GM19099 (cell line): ENCODE results near the gene ARMC9.

Experiments
- POLR2A ChIP-seq: IDR thresholded peaks from 3 replicates; pipeline ENCODE4 v1.6.1; 2011; ENCODE audit warnings: low read depth; ENCODE audit not compliant: insufficient read length; ENCODE audit errors: extremely low read depth

ARMC9 gene

GRCh38 chr2:231198291-231199173 lies at the start of gene ARMC9:
ARMC9 (plus strand) TSS chr2:231198631; CDS start chr2:231206239, 7,608 bp downstream.
- TF ChIP-seq POLR2A: peak; percentile 86

GRCh38 chr2:231152800-231153557 lies 45.5 kb upstream of the ARMC9 start:
- no peak for TF ChIP-seq POLR2A

- no peak for TF ChIP-seq POLR2A
Measured at GRCh38 chr2:231159306-231159705, 39.1 kb upstream of the ARMC9 start.

- TF ChIP-seq POLR2A: no peak
Measured at GRCh38 chr2:231160701-231161100, 37.7 kb upstream of the ARMC9 start.

- TF ChIP-seq POLR2A: no peak
Measured at GRCh38 chr2:231161252-231161839, 37.1 kb upstream of the ARMC9 start.

- no peak for TF ChIP-seq POLR2A
Measured at GRCh38 chr2:231161877-231162329, 36.5 kb upstream of the ARMC9 start.

GRCh38 chr2:231163011-231163410 lies 35.4 kb upstream of the ARMC9 start:
- no peak for TF ChIP-seq POLR2A

- TF ChIP-seq POLR2A: no peak
Measured at GRCh38 chr2:231163414-231164095, 34.9 kb upstream of the ARMC9 start.

GRCh38 chr2:231167745-231168459 lies 30.5 kb upstream of the ARMC9 start:
- no peak for TF ChIP-seq POLR2A

- TF ChIP-seq POLR2A: no peak
Measured at GRCh38 chr2:231168460-231169139, 29.8 kb upstream of the ARMC9 start.

GRCh38 chr2:231169488-231169887 lies 28.9 kb upstream of the ARMC9 start:
- TF ChIP-seq POLR2A: no peak

- TF ChIP-seq POLR2A: no peak
Measured at GRCh38 chr2:231170055-231170454, 28.4 kb upstream of the ARMC9 start.

GRCh38 chr2:231172025-231172424 lies 26.4 kb upstream of the ARMC9 start:
- no peak for TF ChIP-seq POLR2A

GRCh38 chr2:231174211-231174651 lies 24.2 kb upstream of the ARMC9 start:
- no peak for TF ChIP-seq POLR2A
